ENCODE measurements around the gene SCYL2.

SCYL2 gene

DNA sequence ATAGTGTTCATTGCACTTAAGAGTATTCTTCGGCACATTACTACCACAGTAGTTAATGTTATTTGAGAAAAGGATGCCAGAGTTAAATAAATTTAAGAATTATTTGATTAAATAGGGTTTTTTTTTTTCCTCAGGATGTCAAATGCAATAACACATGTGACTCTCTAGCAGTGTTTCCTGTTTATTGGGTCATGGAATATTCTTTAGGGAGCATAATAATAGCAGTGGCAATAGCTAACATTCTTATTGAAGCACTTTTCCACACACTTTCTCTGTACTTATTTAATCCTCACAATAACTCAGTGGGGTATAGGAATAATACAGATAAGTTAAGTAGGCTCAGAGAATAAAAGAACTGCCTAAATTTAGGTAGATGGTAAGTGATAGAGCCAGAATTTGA is 44.3 kb downstream of the SCYL2 start:
- Histone ChIP-seq H3K9me3 (ENCODE audit: control insufficient read depth, insufficient read depth, low read length) (no peaks in the 10 kb centered on the region), H3K79me2 (ENCODE audit: control insufficient read depth, low read length) (no peaks in the 10 kb centered on the region), H3K27me3 (ENCODE audit: control insufficient read depth, low read length) (no peaks in the 10 kb centered on the region), H4K20me1 (ENCODE audit: control insufficient read depth, insufficient read depth, low read depth, low read length) (no peaks in the 10 kb centered on the region), H3F3A (ENCODE audit: control insufficient read depth, insufficient read depth) (no peaks in the 10 kb centered on the region), H3K4me2 (ENCODE audit: low read length) (no peak overlapping the region), H3K4me1 (ENCODE audit: control insufficient read depth, low read length) (no peaks in the 10 kb centered on the region), H3K36me3 (ENCODE audit: control insufficient read depth, low read length) (peaks cover 15% of the 10 kb centered on the region), H3K9me2 (replicated peaks; ENCODE audit: control insufficient read depth, low read length) (no peaks in the 10 kb centered on the region), H3K4me3 (ENCODE audit: low read length) (no peak overlapping the region), H3K27ac (ENCODE audit: low read depth, low read length) (no peak overlapping the region)
- TF ChIP-seq, protein P1, sequence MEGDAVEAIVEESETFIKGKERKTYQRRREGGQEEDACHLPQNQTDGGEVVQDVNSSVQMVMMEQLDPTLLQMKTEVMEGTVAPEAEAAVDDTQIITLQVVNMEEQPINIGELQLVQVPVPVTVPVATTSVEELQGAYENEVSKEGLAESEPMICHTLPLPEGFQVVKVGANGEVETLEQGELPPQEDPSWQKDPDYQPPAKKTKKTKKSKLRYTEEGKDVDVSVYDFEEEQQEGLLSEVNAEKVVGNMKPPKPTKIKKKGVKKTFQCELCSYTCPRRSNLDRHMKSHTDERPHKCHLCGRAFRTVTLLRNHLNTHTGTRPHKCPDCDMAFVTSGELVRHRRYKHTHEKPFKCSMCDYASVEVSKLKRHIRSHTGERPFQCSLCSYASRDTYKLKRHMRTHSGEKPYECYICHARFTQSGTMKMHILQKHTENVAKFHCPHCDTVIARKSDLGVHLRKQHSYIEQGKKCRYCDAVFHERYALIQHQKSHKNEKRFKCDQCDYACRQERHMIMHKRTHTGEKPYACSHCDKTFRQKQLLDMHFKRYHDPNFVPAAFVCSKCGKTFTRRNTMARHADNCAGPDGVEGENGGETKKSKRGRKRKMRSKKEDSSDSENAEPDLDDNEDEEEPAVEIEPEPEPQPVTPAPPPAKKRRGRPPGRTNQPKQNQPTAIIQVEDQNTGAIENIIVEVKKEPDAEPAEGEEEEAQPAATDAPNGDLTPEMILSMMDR (IDR thresholded peaks at IDR 0.05; ENCODE audit: low read depth, low read length, poor library complexity, severe bottlenecking): no peak
- TF ChIP-seq EZH2phosphoT487 (IDR thresholded peaks at IDR 0.05; ENCODE audit: borderline replicate concordance, low read length): no peak

DNA sequence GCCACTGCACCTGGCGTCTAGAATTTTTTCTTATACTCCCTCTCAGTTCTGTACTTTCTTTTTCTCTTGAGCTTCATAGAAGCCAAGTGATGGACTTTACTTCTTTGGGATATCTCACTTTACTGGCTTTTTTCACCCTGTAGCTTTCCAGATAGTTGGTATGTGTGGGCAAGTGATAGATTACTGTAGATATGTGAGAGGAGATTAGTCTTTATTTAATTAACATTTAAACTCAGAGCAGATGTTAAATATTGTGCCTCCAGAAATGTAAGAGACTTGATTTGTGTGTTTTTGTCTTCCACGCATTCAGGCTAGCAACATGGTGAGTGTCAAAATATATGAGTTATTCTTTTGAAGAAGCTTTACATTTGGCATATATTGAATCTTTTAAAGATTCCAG is 50.4 kb downstream of the SCYL2 start:
- H3K4me1 ChIP-seq (ENCODE audit: control insufficient read depth, low read length): no peaks in the 10 kb centered on the region
- H3F3A ChIP-seq (ENCODE audit: control insufficient read depth, insufficient read depth): no peaks in the 10 kb centered on the region
- no peaks in the 10 kb centered on the region for H3K9me2 ChIP-seq (replicated peaks; ENCODE audit: control insufficient read depth, low read length)
- peaks cover 17% of the 10 kb centered on the region for H3K36me3 ChIP-seq (ENCODE audit: control insufficient read depth, low read length)
- no peaks in the 10 kb centered on the region for H4K20me1 ChIP-seq (ENCODE audit: control insufficient read depth, insufficient read depth, low read depth, low read length)
- no peaks in the 10 kb centered on the region for H3K27me3 ChIP-seq (ENCODE audit: control insufficient read depth, low read length)
- no peaks in the 10 kb centered on the region for H3K9me3 ChIP-seq (ENCODE audit: control insufficient read depth, insufficient read depth, low read length)
- no peaks in the 10 kb centered on the region for H3K79me2 ChIP-seq (ENCODE audit: control insufficient read depth, low read length)
- H3K27ac ChIP-seq (ENCODE audit: low read depth, low read length): no peak overlapping the region
- H3K4me3 ChIP-seq (ENCODE audit: low read length): no peak overlapping the region
- no peak overlapping the region for H3K4me2 ChIP-seq (ENCODE audit: low read length)
- TF ChIP-seq EZH2phosphoT487 (IDR thresholded peaks at IDR 0.05; ENCODE audit: borderline replicate concordance, low read length): no peak
- TF ChIP-seq, protein P1 (IDR thresholded peaks at IDR 0.05; ENCODE audit: low read depth, low read length, poor library complexity, severe bottlenecking): no peak

DNA sequence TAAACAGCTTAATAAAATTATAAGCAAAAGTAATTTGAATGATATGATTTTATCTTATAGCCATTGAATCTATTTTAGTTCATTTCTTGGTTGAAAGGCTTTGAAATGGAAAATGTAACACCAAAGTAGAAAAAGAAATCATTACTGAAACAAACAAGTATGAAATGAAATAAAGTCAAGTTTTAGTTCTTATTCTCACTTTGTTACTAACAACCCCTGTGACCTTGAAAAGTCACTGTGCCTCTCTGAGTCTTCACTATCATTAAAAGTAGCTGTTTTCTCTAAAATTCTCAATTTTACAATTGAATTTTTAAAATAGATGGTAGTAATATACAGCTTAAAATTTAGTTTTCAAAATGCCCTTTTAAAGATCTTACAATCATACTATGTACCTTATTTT is 57.5 kb downstream of the SCYL2 start:
- TF ChIP-seq EZH2phosphoT487 (IDR thresholded peaks at IDR 0.05; ENCODE audit: borderline replicate concordance, low read length): no peak
- TF ChIP-seq, protein P1 (IDR thresholded peaks at IDR 0.05; ENCODE audit: low read depth, low read length, poor library complexity, severe bottlenecking): no peak
- Histone ChIP-seq H3K79me2 (ENCODE audit: control insufficient read depth, low read length) (no peaks in the 10 kb centered on the region), H3K36me3 (ENCODE audit: control insufficient read depth, low read length) (peaks cover 28% of the 10 kb centered on the region)

DNA sequence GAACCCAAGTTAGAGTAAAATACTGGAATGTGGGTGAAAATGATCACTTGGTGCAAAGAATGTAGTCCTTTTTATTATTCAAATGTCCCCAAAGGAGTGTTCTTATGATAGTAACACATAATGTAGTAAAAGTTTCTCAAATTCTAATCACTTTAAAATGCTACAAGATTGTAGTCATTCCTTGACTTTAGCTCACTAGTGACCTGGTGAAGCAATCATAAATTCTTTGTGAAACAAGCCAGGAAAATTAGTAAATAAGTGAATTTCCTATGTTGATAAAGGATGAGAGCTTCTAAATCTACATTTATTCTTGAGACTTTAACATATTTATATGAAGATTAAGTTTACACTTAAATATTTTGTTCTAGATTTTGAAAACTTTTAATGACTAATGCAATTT is 59.2 kb downstream of the SCYL2 start:
- Histone ChIP-seq H3K79me2 (ENCODE audit: control insufficient read depth, low read length) (no peaks in the 10 kb centered on the region), H3K36me3 (ENCODE audit: control insufficient read depth, low read length) (peaks cover 31% of the 10 kb centered on the region), H3K4me2 (ENCODE audit: low read length) (no peak overlapping the region), H3K9me2 (replicated peaks; ENCODE audit: control insufficient read depth, low read length) (no peaks in the 10 kb centered on the region), H3K9me3 (ENCODE audit: control insufficient read depth, insufficient read depth, low read length) (no peaks in the 10 kb centered on the region), H3F3A (ENCODE audit: control insufficient read depth, insufficient read depth) (no peaks in the 10 kb centered on the region), H3K27ac (ENCODE audit: low read depth, low read length) (no peak overlapping the region), H3K27me3 (ENCODE audit: control insufficient read depth, low read length) (no peaks in the 10 kb centered on the region), H3K4me1 (ENCODE audit: control insufficient read depth, low read length) (no peaks in the 10 kb centered on the region), H4K20me1 (ENCODE audit: control insufficient read depth, insufficient read depth, low read depth, low read length) (no peaks in the 10 kb centered on the region), H3K4me3 (ENCODE audit: low read length) (no peak overlapping the region)
- TF ChIP-seq, protein P1 (IDR thresholded peaks at IDR 0.05; ENCODE audit: low read depth, low read length, poor library complexity, severe bottlenecking): no peak
- no peak for TF ChIP-seq EZH2phosphoT487 (IDR thresholded peaks at IDR 0.05; ENCODE audit: borderline replicate concordance, low read length)

More for the DNA sequence above, 57.5 kb downstream of the SCYL2 start:
- H3K4me3 ChIP-seq (ENCODE audit: low read length): no peak overlapping the region
- no peaks in the 10 kb centered on the region for H3K9me3 ChIP-seq (ENCODE audit: control insufficient read depth, insufficient read depth, low read length)
- no peak overlapping the region for H3K4me2 ChIP-seq (ENCODE audit: low read length)
- H3K4me1 ChIP-seq (ENCODE audit: control insufficient read depth, low read length): no peaks in the 10 kb centered on the region
- no peaks in the 10 kb centered on the region for H3F3A ChIP-seq (ENCODE audit: control insufficient read depth, insufficient read depth)
- no peaks in the 10 kb centered on the region for H4K20me1 ChIP-seq (ENCODE audit: control insufficient read depth, insufficient read depth, low read depth, low read length)
- H3K27me3 ChIP-seq (ENCODE audit: control insufficient read depth, low read length): no peaks in the 10 kb centered on the region
- H3K27ac ChIP-seq (ENCODE audit: low read depth, low read length): no peak overlapping the region
- no peaks in the 10 kb centered on the region for H3K9me2 ChIP-seq (replicated peaks; ENCODE audit: control insufficient read depth, low read length)

All from DOHH2 (cell line).